ENCODE results near the gene KIAA0232.

GRCh38 chr4:6802626-6803025 is 20.1 kb downstream of the KIAA0232 start:
- TF ChIP-seq CTCF (IDR thresholded peaks at IDR 0.05; ENCODE audit: borderline replicate concordance, extremely low read depth, low read length, poor library complexity, severe bottlenecking) (no peak), EZH2 (IDR thresholded peaks at IDR 0.05; ENCODE audit: borderline replicate concordance, low read depth, low read length, severe bottlenecking) (no peak)
